ENCODE measurements around the gene C1orf52. TPM values are rescaled to one million over a fixed set of nuclear protein-coding genes. Genes with fewer than 3 reads are reported as not detected.
"Not testable (repeated sequence)": the region's sequence is repeated elsewhere in the genome, so short reads cannot be mapped to it uniquely, and the experiment has no call there.

The C1orf52 gene
- total RNA-seq, 6 experiments from 2014 or later, result 20.6 to 26.1 (median 22.7) TPM

DNA sequence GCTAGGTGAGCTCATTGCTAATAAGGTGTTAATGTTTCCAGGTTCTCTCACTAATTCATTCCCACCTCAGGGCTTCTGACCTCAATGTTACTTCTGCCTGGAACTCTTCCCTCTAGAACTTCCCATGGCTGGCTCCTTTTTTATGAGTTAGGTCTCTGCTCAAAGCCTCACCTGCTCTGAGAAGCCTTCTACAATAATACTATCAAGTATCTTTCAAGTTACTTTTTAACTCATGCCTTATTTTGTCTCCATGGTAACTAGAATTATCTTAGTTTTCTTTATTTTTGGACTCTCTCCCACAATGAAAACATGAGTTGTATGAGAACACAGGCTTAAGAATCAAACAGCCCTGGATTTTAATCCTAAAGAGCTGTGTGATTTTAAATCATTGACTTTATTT lies 3.5 kb upstream of the C1orf52 start:
- no peak overlapping the region for H3K4me3 Mint-ChIP-seq

DNA sequence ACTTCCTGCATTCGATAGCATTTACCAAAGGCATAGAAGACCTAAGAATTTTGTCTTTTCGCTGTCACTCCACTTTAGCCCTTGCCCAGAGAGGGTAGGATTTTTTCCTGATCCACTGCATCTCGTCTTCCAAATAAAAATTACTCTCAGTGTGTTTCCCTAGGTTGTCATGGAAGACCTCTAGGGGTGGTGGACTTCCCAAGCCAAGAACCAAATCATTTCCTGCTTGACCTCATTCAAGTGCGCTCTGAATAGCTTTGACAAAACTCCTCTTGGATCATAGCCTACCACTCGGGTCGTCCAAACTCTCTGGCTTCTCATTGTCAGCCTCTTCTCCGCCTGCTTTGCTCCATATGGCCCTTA lies 431 bp upstream of the C1orf52 start:
- H3K27me3 Mint-ChIP-seq (ENCODE audit: insufficient read depth), result no peaks in the 10 kb centered on the region; the same call in 1 of the 2 replicates
- H3K4me3 Mint-ChIP-seq, result peak overlapping the region; percentile 98
- peaks cover 60% of the 10 kb centered on the region for H3K4me1 Mint-ChIP-seq (ENCODE audit: low read depth)
- peak overlapping the region; percentile 82 for H3K27ac Mint-ChIP-seq
- TF ChIP-seq, protein P1, sequence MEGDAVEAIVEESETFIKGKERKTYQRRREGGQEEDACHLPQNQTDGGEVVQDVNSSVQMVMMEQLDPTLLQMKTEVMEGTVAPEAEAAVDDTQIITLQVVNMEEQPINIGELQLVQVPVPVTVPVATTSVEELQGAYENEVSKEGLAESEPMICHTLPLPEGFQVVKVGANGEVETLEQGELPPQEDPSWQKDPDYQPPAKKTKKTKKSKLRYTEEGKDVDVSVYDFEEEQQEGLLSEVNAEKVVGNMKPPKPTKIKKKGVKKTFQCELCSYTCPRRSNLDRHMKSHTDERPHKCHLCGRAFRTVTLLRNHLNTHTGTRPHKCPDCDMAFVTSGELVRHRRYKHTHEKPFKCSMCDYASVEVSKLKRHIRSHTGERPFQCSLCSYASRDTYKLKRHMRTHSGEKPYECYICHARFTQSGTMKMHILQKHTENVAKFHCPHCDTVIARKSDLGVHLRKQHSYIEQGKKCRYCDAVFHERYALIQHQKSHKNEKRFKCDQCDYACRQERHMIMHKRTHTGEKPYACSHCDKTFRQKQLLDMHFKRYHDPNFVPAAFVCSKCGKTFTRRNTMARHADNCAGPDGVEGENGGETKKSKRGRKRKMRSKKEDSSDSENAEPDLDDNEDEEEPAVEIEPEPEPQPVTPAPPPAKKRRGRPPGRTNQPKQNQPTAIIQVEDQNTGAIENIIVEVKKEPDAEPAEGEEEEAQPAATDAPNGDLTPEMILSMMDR (IDR thresholded peaks at IDR 0.05), result peak; percentile 71
- H3K9me3 Mint-ChIP-seq, result no peaks in the 10 kb centered on the region
- no peak for DNase-seq
- peaks cover 49% of the 10 kb centered on the region for H3K36me3 Mint-ChIP-seq (ENCODE audit: low read depth)

More for the DNA sequence above, 3.5 kb upstream of the C1orf52 start:
- TF ChIP-seq, protein P1 (IDR thresholded peaks at IDR 0.05), result no peak
- H3K27me3 Mint-ChIP-seq (ENCODE audit: insufficient read depth), result no peaks in the 10 kb centered on the region; the same call in 1 of the 2 replicates
- H3K4me1 Mint-ChIP-seq (ENCODE audit: low read depth), result peaks cover 39% of the 10 kb centered on the region
- peak overlapping the region; percentile 45 for H3K27ac Mint-ChIP-seq
- H3K36me3 Mint-ChIP-seq (ENCODE audit: low read depth), result peaks cover 44% of the 10 kb centered on the region
- DNase-seq, result no peak
- H3K9me3 Mint-ChIP-seq, result no peaks in the 10 kb centered on the region

DNA sequence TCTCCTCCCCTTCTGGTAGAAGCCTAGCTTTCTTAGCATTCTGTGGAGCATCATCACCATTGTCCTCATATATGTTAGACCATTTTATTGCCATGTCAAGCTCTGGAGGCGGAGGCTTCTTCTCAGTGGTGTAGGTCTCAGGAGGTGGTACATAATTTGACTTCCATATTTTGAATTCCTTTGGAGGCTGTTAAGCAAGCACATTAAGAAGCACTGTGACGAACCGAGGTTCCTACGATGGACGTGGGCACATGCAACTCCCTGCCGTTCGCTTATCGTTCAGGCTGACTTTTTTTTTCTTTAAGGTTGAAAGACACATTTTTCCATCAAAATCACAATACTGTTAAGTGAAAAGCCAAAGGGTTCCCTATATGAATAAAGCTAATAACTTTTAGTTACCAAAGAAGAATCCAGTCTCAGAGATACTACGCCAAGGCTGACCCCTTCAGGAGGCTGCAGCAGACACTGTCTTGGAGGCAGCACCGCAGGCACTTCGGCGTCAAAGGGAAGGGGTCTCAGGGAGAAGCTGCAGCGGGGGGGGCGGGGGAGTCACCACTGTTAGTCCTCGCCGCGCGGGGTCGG lies 835 bp downstream of the C1orf52 start:
- peaks cover 40% of the 10 kb centered on the region for H3K36me3 Mint-ChIP-seq (ENCODE audit: low read depth)
- peak overlapping the region; percentile 98 for H3K4me3 Mint-ChIP-seq
- no peaks in the 10 kb centered on the region for H3K9me3 Mint-ChIP-seq
- H3K27me3 Mint-ChIP-seq (ENCODE audit: insufficient read depth), result no peaks in the 10 kb centered on the region; the same call in 1 of the 2 replicates
- TF ChIP-seq, protein P1 (IDR thresholded peaks at IDR 0.05), result no peak
- H3K4me1 Mint-ChIP-seq (ENCODE audit: low read depth), result peaks cover 60% of the 10 kb centered on the region
- peak overlapping the region; percentile 82 for H3K27ac Mint-ChIP-seq
- no peak for DNase-seq

DNA sequence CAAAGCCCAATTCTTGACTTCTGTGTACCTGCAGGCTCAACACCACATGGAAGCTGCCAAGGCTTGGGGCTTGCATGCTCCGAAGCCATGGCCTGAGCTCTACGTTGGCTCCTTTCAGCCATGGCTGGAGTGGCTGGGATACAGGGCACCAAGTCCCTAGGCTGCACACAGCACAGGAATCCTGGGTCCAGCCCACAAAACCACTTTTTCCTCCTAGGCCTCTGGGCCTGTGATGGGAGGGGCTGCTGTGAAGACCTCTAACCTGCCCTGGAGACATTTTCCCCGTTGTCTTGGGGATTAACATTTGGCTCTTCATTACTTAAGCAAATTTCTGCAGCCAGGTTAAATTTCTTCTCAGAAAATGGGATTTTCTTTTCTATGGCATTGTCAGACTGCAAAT lies 10.4 kb downstream of the C1orf52 start:
- peaks cover 45% of the 10 kb centered on the region for H3K4me1 Mint-ChIP-seq (ENCODE audit: low read depth)
- peaks cover 45% of the 10 kb centered on the region for H3K36me3 Mint-ChIP-seq (ENCODE audit: low read depth)
- not testable (repeated sequence) for H3K4me3 Mint-ChIP-seq; H3K27ac Mint-ChIP-seq; DNase-seq; H3K27me3 Mint-ChIP-seq (ENCODE audit: insufficient read depth); H3K9me3 Mint-ChIP-seq

DNA sequence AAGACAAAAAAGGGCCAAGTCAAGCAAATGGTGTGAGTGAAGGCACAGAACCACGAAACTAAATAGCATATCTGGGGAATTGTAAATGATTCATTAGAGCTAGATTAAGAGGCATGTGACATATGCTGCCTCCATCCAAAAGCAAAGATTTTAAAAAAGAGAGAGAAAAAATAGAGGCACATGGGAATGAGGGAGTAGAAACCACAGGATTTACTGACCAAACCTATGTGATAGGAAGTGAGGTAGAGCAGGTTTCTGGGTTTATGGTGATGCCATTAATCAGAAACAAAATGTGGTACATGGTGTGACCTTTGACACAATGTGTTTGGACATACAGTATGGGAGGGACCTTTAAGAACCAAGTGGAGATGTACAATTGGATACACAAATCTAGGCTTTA lies 13.6 kb downstream of the C1orf52 start:
- TF ChIP-seq, protein P1 (IDR thresholded peaks at IDR 0.05), result no peak
- Mint-ChIP-seq H3K4me1 (ENCODE audit: low read depth) (peaks cover 46% of the 10 kb centered on the region), H3K4me3 (peak overlapping the region; percentile 53; the same call in 1 of the 2 replicates), H3K27ac (peak overlapping the region; percentile 79; the same call in 1 of the 2 replicates), H3K36me3 (ENCODE audit: low read depth) (peaks cover 32% of the 10 kb centered on the region), H3K9me3 (peaks cover 9% of the 10 kb centered on the region), H3K27me3 (ENCODE audit: insufficient read depth) (no peaks in the 10 kb centered on the region)
- no peak for DNase-seq

DNA sequence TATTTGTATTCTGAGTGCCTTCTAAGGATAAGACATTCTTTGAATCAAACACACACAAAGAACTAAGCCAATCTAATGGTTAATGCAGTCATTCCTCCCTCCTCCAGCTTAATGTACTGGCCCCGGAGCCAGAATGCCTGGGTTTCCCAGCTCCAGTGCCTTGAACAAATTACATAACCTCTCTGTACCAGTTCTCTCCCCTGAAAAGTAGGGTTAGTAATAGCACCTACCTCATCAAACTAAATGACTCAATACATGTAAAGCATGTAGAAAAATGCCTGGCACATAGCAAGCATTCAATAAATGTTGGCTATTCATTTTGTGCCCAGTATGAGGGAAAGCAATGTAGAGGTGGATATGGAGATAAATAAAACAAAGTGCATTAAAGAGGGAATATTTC lies 14.0 kb downstream of the C1orf52 start:
- H3K27ac Mint-ChIP-seq, result peak overlapping the region; percentile 79
- H3K36me3 Mint-ChIP-seq (ENCODE audit: low read depth), result peaks cover 28% of the 10 kb centered on the region
- no peak for DNase-seq
- H3K4me3 Mint-ChIP-seq, result peak overlapping the region; percentile 53
- peaks cover 9% of the 10 kb centered on the region for H3K9me3 Mint-ChIP-seq
- TF ChIP-seq, protein P1 (IDR thresholded peaks at IDR 0.05), result no peak
- no peaks in the 10 kb centered on the region for H3K27me3 Mint-ChIP-seq (ENCODE audit: insufficient read depth)
- peaks cover 48% of the 10 kb centered on the region for H3K4me1 Mint-ChIP-seq (ENCODE audit: low read depth)
